GM12878 (cell line): ENCODE results near the gene UBXN4. TPM values are rescaled to one million over a fixed set of nuclear protein-coding genes. Genes with fewer than 3 reads are reported as not detected.

ENCODE experiments used
- ATAC-seq: fragments of 200-7000 bp; cut with Tn5 transposase; 3 replicates; pipeline ENCODE4 v1.9.1; 2020; ENCODE audit warnings: mild to moderate bottlenecking, moderate library complexity
- BruUV-seq: library from RNA; stranded (reverse); fragments of 400-500 nt; replicated peaks from 2 replicates; lab custom pipeline; 2021; lab: Mats Ljungman, UMichigan
- CTCF ChIA-PET: fragments of 300-600 bp; sonication (Branson Sonifier 250); formaldehyde crosslinking; extraction: SDS; loops from one replicate; lab custom pipeline; 2021; ENCODE audit warnings: inconsistent platforms; lab: Yijun Ruan, JAX
- POLR2A ChIA-PET: fragments of 350-600 bp; formaldehyde crosslinking; extraction: SDS; loops from one replicate; lab custom pipeline; 2021; ENCODE audit warnings: inconsistent platforms; lab: Charles Lee
- RAD21 ChIA-PET: fragments of 300-600 bp; sonication (Branson Sonifier 250); formaldehyde crosslinking; loops from one replicate; lab custom pipeline; 2023; ENCODE audit warnings: antibody characterized with exemption; ENCODE audit not compliant: unreplicated experiment; lab: Charles Lee
- SMC1A ChIA-PET: fragments of 300-600 bp; sonication (Branson Sonifier 250); formaldehyde crosslinking; loops from one replicate; lab custom pipeline; 2023; ENCODE audit not compliant: unreplicated experiment, uncharacterized antibody; lab: Charles Lee
- DNase-seq: peaks from one replicate; pipeline ENCODE4 v3.0.0-alpha.2; 2011; ENCODE audit warnings: low read depth, low spot score
- FAIRE-seq: peaks from 3 replicates; lab custom pipeline; 2011; peaks lifted over from hg19 to GRCh38; lab: Jason Lieb, UNC
- H2AFZ ChIP-seq: 2 replicates; pipeline ENCODE4 v1.6.0; 2011; ENCODE audit warnings: low read depth, low read length, control low read depth; ENCODE audit not compliant: control insufficient read depth
- H3K27ac ChIP-seq: 2 replicates; pipeline ENCODE4 v1.5.1; 2011; ENCODE audit warnings: control low read depth; ENCODE audit not compliant: control insufficient read depth, insufficient read depth
- H3K27me3 ChIP-seq, 2 experiments: replicated peaks in 1 of 2; 2 replicates each; pipeline versions ENCODE4 v1.6.0 to v1.6.1; 2011; ENCODE audit warnings: low read length in 1 of 2; ENCODE audit not compliant: control insufficient read depth in 2 of 2, insufficient read depth in 2 of 2
- H3K36me3 ChIP-seq, 2 experiments: 2 replicates each; pipeline ENCODE4 v1.5.1; 2011; ENCODE audit warnings: low read length in 1 of 2; ENCODE audit not compliant: control insufficient read depth in 2 of 2, insufficient read depth in 2 of 2
- H3K4me1 ChIP-seq: 2 replicates; pipeline ENCODE4 v1.6.1; 2011; ENCODE audit warnings: mild to moderate bottlenecking, low read length, moderate library complexity, mixed read lengths; ENCODE audit not compliant: control insufficient read depth, insufficient read depth
- H3K4me2 ChIP-seq: 2 replicates; pipeline ENCODE4 v1.6.0; 2011; ENCODE audit warnings: control low read depth; ENCODE audit not compliant: control insufficient read depth, insufficient read depth
- H3K4me3 ChIP-seq: fragments of 200-600 bp; sonication (generic); 2 replicates; pipeline ENCODE4 v1.5.1; 2016
- H3K79me2 ChIP-seq: 2 replicates; pipeline ENCODE4 v1.6.0; 2011; ENCODE audit warnings: low read length; ENCODE audit not compliant: control insufficient read depth, insufficient read depth
- H3K9ac ChIP-seq: 2 replicates; pipeline ENCODE4 v1.8.0; 2011; ENCODE audit warnings: low read length, control low read depth, mixed read lengths; ENCODE audit not compliant: control insufficient read depth, insufficient read depth
- H3K9me3 ChIP-seq: replicated peaks from 3 replicates; pipeline ENCODE4 v1.5.1; 2011; ENCODE audit warnings: mild to moderate bottlenecking, low read length; ENCODE audit not compliant: control insufficient read depth, insufficient read depth
- H4K20me1 ChIP-seq: 2 replicates; pipeline ENCODE4 v1.6.0; 2011; ENCODE audit not compliant: control insufficient read depth, insufficient read depth
- BMI1 ChIP-seq: fragments of 450-650 bp; IDR thresholded peaks from 2 replicates; pipeline ENCODE4 v1.6.1; 2016; ENCODE audit warnings: mild to moderate bottlenecking, moderate library complexity, borderline replicate concordance
- CHD4 ChIP-seq: fragments of 200-600 bp; sonication (generic); IDR thresholded peaks from 2 replicates; pipeline ENCODE4 v1.6.1; 2016; ENCODE audit warnings: mild to moderate bottlenecking
- E4F1 ChIP-seq: fragments of 450-650 bp; IDR thresholded peaks from 2 replicates; pipeline ENCODE4 v1.6.1; 2018; ENCODE audit warnings: borderline replicate concordance, mild to moderate bottlenecking; ENCODE audit not compliant: partially characterized antibody
- EP300 ChIP-seq, 2 experiments: fragments of 150-350 bp in 1 of 2; IDR thresholded peaks; 2 replicates each; pipeline ENCODE4 v1.6.1; 2011 to 2012; ENCODE audit warnings: low read depth in 2 of 2, low read length in 2 of 2, borderline replicate concordance in 1 of 2, improper control_type of control experiment in 1 of 2, inconsistent platforms in 1 of 2; ENCODE audit not compliant: control insufficient read depth in 1 of 2
- IKZF1 ChIP-seq: fragments of 450-650 bp; conservative IDR thresholded peaks from 2 replicates; pipeline ENCODE4 v1.6.1; 2017; ENCODE audit warnings: antibody characterized with exemption, mild to moderate bottlenecking
- IRF3 ChIP-seq: fragments of 450-650 bp; IDR thresholded peaks from 2 replicates; pipeline ENCODE4 v1.6.1; 2014; ENCODE audit warnings: mild to moderate bottlenecking
- KDM1A ChIP-seq: fragments of 200-600 bp; sonication (generic); IDR thresholded peaks from 2 replicates; pipeline ENCODE4 v1.6.1; 2016; ENCODE audit warnings: borderline replicate concordance
- KLF5 ChIP-seq: fragments of 450-650 bp; IDR thresholded peaks from 2 replicates; pipeline ENCODE4 v1.6.1; 2014; ENCODE audit warnings: mild to moderate bottlenecking; ENCODE audit not compliant: partially characterized antibody
- LARP7 ChIP-seq: fragments of 450-650 bp; IDR thresholded peaks from 2 replicates; pipeline ENCODE4 v1.6.1; 2017; ENCODE audit warnings: mild to moderate bottlenecking
- PAX8 ChIP-seq: fragments of 450-650 bp; IDR thresholded peaks from 2 replicates; pipeline ENCODE4 v1.6.1; 2017; ENCODE audit warnings: mild to moderate bottlenecking, moderate library complexity
- SMARCA5 ChIP-seq: fragments of 450-650 bp; IDR thresholded peaks from 2 replicates; pipeline ENCODE4 v1.6.1; 2017; ENCODE audit warnings: mild to moderate bottlenecking
- SPI1 ChIP-seq: IDR thresholded peaks from 2 replicates; pipeline ENCODE4 v1.6.1; 2011; ENCODE audit warnings: low read depth, mild to moderate bottlenecking, low read length, moderate library complexity, borderline replicate concordance; ENCODE audit not compliant: insufficient read depth
- TBL1XR1 ChIP-seq: IDR thresholded peaks from 2 replicates; pipeline ENCODE4 v1.6.1; 2012; ENCODE audit warnings: low read depth, low read length, improper control_type of control experiment
- ZNF687 ChIP-seq: fragments of 450-650 bp; IDR thresholded peaks from 2 replicates; pipeline ENCODE4 v1.6.1; 2017; ENCODE audit warnings: mild to moderate bottlenecking, moderate library complexity
- WGBS: methylation state at CpG from one replicate; pipeline ENCODE4 v1.1.6; 2016; ENCODE audit warnings: low lambda C conversion rate; ENCODE audit not compliant: insufficient replicate concordance, insufficient coverage; ENCODE audit errors: missing lambda C conversion rate; 5-methylcytosine and 5-hydroxymethylcytosine counted together
- in situ Hi-C: fragments of 300-500 bp; cut with MboI; formaldehyde crosslinking; loops from 9 replicates; pipeline ENCODE4 v1.14.3; 2018; ENCODE audit warnings: mixed read lengths
- intact Hi-C: fragments of 100-400 bp; cut with micrococcal nuclease; formaldehyde crosslinking; loops from one replicate; pipeline ENCODE4 v1.14.2; 2022; ENCODE audit not compliant: unreplicated experiment
- polyA plus RNA-seq, 11 experiments: library from polyadenylated mRNA; depleted of rRNA in 4 of 11; unstranded in 6 of 11; stranded (reverse) in 5 of 11; fragments of >200 nt; fragmentation: Nextera tagmentation in 4 of 11; fragmentation: Illumina TruSeq in 1 of 11; extraction: Ambion mirVana in 4 of 11; extraction: Trizol in 1 of 11; gene quantifications; 1 replicate in 1 of 11; 2 replicates in 10 of 11; pipeline versions ENCODE4 v1.2.1 to v1.2.3, GENCODE V29; 2011 to 2016; ENCODE audit warnings: inconsistent platforms in 2 of 11, missing spikeins in 2 of 11, low read depth in 1 of 11
- total RNA-seq, 4 experiments: library from RNA; depleted of rRNA in 3 of 4; stranded (reverse); fragments of >200 nt in 3 of 4; fragmentation: Illumina TruSeq in 1 of 4; extraction: Trizol in 1 of 4; gene quantifications; 2 replicates each; pipeline versions ENCODE4 v1.2.1 to v1.2.3, GENCODE V29; 2013 to 2021

UBXN4 gene
- total and polyA plus RNA-seq, 10 of the 15 experiments (the other 5 are each of a cell fraction or from before 2014, with no cell fraction given): 52.6 to 133 (median 71.9) TPM

- no peak for TF ChIP-seq ZNF687
Measured at GRCh38 chr2:135768863-135769262, 27.2 kb downstream of the UBXN4 start (continued).

GRCh38 chr2:135773319-135773718 lies 31.7 kb downstream of the UBXN4 start:
- ChIA-PET CTCF (interaction anchor here (1.4 to 1.9 kb wide), 2 partner anchors 19 to 611 kb away, joined by 4 to 5 read pairs; no protein-coding TSS in a partner anchor), SMC1A (interaction anchor here (0.8 to 1.4 kb wide), 4 partner anchors 9 to 17 kb away, joined by 3 to 4 read pairs (median 3); no protein-coding TSS in a partner anchor), POLR2A (interaction anchor here (1.1 kb wide), 1 partner anchor 21 kb away, joined by 8 read pairs; no protein-coding TSS in a partner anchor), RAD21 (interaction anchor here (0.6 kb wide), 1 partner anchor 892 kb away, joined by 3 read pairs; no protein-coding TSS in a partner anchor)
- BruUV-seq: no TSS peak
- Histone ChIP-seq H3K4me3 (no peak overlapping the region; the same call in 1 of the 2 replicates), H4K20me1 (no peaks in the 10 kb centered on the region), H3K27ac (no peak overlapping the region), H3K79me2 (no peaks in the 10 kb centered on the region), H3K9ac (no peak overlapping the region), H3K27me3 (no peaks in the 10 kb centered on the region), H3K4me2 (no peak overlapping the region), H3K36me3 (peaks cover 3 to 42% of the 10 kb centered on the region in 2 experiments), H3K4me1 (no peaks in the 10 kb centered on the region), H2AFZ (no peak overlapping the region), H3K9me3 (no peaks in the 10 kb centered on the region)
- WGBS: 91% methylated on average over 2 of the region's 2 CpGs
- no peak for DNase-seq
- in situ Hi-C loops (no loop called here), intact Hi-C loops (no loop called here)
- ATAC-seq: no peak
- FAIRE-seq: no peak
- TF ChIP-seq EP300 (IDR thresholded peaks at IDR 0.05; ENCODE audit: borderline replicate concordance in 1 of 2, control insufficient read depth in 1 of 2, low read depth in 2 of 2, low read length in 2 of 2) (no peak), SMARCA5 (no peak), E4F1 (no peak), TBL1XR1 (no peak), KDM1A (no peak), CHD4 (no peak), SPI1 (no peak), KLF5 (no peak), BMI1 (no peak), IRF3 (no peak), LARP7 (no peak), IKZF1 (no peak), PAX8 (no peak)
